NCI-H146 treated with DMSO at 0.1 percent for 48 hours (cell line): ENCODE data around the gene IFNGR1.
"Not testable (repeated sequence)": the region's sequence is repeated elsewhere in the genome, so short reads cannot be mapped to it uniquely, and the experiment has no call there.

Experiments used
- DNase-seq: peaks from one replicate; lab custom pipeline; 2025; ENCODE audit not compliant: unreplicated experiment; lab: John Stamatoyannopoulos, UW

Gene IFNGR1

DNA sequence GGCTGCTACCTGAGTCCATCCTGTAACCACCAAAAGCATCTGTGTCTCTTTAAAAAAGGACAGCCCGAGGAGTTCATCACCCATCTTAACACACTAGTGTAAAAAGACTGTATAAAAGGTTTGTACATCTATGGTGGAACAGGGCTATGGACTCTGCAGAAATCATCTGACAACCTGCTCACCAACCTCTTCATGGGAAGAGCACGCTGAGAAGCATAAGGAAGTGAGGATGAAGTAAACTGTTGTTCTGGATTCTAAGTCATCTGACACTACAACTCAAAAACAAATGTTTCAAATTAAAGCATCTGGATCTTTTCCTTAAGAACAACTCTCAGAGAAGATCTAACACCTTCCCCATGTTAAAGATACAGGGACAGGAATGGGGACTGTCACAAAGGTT lies 5.4 kb downstream of the IFNGR1 start:
- no peak for DNase-seq

DNA sequence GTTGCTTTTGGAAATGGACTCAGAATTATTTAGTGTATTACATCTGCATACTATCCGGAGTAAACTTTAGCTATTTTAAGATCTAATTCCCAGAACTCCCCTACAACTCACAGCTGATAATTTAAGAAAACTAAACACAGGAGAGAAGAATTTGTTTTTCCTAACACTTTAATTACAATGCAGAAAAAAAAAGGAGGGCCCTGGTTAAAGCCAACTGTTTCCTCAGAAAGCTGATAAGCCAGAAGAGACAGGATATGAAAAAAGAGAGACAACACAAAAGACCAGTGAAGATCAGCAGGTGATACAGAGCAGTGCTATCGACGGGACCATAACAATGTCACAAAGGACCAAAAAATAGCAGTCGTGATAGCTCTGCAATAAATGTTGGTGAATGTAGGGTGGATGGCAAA lies 5.8 kb downstream of the IFNGR1 start:
- DNase-seq, result no peak

DNA sequence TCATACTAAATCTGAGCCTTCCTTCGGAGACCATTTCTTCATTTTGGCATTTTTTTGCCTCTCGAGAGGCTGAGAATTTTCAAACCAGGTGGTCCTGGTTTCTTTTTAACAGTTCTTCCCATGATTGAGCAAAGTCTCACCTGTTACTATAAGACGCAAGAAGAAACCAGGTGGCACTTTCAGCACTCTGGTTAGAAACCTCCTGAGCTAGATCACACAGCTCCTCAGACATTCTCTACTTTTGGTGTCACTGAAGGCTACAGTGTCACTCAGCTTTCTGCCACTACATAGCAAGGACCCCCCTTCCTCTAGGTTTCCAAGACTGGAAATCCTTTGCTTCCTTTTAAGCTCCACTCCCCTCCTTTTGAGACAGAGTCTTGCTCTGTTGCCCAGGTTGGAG lies 7.3 kb downstream of the IFNGR1 start:
- DNase-seq, result no peak

DNA sequence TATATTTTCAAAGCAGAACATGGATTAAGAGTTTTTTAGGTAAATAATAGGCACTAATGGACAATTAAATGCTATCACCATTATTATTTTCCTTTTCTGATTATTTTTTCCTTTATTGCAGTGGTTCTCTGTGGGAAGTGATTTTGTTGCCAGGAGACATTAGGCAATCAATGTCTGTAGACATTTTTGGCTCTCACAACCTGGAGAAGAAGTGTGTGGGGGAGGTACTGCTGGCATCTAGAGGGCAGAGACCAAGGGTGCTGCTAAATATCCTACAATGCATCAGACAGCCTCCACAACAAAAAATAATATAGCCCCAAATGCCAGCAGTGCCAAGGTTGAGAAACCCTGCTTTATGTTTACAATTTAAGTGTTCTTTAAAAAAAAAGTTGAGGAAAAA lies 8.3 kb downstream of the IFNGR1 start:
- no peak for DNase-seq

DNA sequence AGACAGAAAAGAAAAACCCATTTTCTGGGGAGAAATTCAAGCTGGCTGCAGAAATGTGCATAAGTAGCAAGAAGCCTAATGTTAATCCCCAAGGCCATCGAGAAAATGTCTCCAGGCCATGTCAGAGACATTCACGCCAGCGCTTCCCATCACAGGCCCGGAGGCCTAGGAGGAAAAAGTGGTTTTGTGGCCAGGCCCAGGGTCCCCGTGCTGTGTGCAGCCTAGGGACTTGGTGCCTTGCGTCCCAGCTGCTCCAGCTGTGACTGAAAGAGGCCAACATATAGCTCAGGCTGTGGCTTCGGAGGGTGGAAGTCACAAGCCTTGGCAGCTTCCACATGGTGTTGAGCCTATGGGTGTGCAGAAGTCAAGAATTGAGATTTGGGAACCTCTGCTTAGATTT lies 10.9 kb downstream of the IFNGR1 start:
- DNase-seq, result no peak

DNA sequence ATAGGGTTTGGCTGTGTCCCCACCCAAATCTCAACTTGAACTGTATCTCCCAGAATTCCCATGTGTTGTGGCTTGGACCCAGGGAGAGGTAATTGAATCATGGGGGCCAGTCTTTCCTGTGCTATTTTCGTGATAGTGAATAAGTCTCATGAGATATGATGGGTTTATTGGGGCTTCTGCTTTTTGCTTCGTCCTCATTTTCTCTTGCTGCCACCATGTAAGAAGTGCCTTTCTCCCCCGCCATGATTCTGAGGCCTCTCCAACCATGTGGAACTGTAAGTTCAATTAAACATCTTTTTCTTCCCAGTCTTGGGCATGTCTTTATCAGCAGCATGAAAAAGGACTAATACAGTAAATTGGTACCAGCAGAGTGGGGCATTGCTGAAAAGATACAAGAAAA lies 11.7 kb downstream of the IFNGR1 start:
- not testable (repeated sequence) for DNase-seq

DNA sequence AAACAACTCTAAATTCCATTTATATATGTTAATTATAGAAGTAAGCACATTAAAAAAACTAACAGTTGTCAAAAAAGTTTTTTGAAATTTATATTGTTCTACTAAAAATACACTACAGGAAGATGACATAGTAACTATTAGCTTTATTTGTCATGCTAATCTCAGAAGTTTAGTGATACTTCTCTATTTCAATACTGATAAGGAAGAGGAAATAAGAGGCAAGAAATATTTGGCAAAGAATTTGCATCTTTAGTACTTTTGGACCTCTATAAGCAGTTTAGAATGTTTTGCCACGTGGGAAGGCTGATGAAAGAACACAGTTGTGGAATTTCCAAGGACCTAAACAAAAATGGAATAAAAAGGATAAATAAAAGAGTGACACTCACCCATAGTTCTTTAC lies 12.6 kb downstream of the IFNGR1 start:
- no peak for DNase-seq

DNA sequence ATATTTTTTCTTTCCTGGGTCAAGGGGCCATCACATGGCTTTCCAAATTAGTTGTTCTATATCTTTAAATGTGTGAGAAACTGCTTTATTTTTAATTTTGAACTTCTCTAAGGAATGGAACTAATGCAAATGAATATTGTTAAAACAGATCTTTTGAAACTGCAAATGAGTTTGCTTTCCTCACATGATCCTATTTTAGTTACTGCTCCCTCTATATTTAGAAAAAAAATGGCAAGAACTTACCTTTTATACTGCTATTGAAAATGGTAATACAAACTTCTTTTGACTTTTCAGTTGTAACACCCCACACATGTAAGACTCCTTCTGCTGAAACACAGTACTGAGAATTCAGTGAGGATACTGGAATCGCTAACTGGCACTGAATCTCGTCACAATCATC lies 15.9 kb downstream of the IFNGR1 start:
- DNase-seq, result no peak

DNA sequence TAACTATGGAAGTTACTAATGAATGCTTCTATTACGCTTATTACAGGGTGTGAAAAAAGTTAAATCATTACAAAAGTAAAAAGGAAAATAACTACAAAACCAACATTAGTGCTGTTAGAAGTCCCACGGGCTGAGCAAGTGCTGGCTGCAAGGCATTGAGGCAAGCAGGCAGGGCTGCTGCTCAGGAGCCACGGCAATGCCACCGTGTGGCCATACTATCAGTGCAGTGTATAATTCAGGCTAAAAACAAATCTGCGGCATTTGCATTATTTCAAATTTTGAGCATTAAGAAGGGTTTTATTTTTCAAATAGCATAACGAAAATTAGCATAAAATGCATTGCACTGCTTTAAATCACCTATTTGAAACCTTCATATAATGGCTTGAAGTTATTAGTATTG lies 17.1 kb downstream of the IFNGR1 start:
- DNase-seq, result no peak

DNA sequence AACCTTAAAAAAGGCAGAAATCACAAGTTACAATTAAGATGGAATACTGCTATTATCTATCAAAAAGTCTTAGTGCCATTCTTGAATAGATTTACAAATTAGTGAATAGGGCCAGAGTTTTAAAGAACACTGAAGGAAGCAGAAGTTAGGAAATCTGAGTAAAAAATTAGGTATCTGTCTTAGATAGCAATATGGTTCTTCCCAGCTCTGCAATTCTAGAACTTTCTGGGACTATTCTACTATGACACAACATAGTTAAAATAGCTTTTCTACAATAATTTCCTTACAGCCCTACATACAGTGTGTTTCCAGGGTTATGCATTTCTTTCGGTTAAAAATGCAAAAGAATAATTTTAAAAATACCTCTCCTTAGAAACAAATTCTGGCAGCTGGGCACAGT lies 18.2 kb downstream of the IFNGR1 start:
- no peak for DNase-seq

DNA sequence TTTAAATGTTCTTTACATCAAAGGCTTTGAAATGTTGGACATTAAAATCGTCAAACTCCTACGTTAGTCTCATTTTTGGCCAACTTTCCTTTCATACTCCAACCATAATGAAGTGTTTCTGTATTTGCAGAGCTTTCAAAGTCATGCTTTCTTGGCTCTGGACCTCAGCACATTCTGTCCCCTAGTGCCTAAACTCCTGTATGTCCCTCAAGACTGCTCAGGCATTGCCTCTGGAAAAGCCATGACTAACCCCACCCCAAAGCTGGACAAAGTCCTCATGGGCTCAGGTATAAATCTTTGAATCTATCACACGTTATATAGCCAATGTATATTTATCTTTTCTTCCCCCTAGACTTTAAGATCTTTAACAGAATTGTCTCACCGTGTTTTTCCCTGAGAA lies 18.9 kb downstream of the IFNGR1 start:
- no peak for DNase-seq

DNA sequence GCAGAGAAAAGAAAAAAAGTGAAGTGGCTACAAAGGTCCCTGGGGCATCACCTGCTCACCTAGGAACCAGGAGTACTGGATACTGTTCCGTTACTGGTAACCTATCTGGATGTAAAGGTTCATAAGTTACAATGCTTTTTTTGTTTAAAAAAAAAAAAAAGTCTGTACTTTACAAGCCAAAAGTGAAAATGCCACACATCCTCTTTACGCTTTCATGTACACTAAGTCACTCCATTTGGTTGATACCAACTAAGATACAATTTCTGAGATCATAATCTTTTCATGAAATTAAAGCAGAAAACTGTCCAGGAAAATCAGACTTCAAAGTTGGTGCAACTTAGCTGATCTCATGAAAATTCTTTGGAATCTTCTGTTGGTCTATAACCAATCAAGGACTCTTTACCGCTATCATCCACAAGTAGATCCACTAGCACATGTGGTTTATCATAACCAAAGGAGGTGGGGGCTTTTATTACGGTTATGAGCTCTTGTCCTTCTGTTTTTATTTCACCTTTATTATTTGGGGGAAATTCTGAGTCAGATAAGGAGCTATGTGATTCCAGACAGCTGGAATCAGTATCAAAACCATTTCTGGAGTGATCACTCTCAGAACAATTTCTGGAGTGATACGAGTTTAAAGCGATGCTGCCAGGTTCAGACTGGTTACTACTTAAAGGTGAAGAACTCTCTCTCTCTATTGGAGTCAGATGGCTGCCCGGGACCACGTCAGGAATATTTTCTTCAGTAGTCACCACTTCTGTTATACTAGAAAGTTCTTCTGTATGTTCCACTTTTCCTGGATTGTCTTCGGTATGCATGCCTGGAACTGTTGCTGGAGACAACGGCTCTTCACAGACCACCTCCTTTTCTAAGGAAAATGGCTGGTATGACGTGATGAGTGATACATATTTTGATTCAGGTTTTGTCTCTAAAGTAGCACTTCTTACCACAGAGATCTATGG lies 21.2 kb downstream of the IFNGR1 start:
- DNase-seq, result no peak

DNA sequence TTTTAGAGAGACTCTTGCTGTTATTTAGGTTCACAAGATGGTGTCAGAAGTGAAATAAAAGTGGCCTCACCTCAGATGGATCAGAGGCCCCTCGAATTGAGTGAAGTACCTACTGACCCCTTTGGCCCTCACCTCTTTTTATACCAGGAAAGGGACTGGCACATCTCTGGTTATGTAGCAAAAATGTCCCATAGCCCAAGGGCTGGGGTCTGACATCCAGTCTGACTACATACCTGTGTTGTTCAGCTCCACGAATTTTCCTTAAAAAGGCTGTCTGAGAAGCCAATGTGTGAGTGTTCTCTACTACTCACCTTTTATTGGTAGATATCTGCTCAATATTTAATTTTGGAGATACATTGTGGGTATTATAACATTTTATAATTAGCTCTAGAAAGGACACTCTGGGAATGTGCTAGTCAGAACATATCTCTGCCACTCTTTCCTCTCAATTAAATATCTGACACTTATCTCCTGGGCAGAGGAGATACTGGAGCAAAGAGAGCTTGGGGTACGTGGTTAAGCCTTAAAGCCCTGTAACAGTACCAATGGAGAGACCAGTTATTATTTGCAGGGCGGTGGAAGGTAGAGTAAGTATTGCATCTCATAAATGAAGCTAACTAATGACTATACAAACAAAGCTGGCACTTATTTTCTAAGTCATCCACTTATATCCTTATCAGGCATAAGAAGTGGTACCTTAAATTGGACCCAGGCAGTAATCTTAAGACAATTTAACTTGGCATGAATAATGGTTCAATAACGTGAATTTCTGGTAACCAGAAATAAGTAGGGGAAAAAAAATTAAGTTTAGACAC lies 25.7 kb downstream of the IFNGR1 start:
- no peak for DNase-seq

DNA sequence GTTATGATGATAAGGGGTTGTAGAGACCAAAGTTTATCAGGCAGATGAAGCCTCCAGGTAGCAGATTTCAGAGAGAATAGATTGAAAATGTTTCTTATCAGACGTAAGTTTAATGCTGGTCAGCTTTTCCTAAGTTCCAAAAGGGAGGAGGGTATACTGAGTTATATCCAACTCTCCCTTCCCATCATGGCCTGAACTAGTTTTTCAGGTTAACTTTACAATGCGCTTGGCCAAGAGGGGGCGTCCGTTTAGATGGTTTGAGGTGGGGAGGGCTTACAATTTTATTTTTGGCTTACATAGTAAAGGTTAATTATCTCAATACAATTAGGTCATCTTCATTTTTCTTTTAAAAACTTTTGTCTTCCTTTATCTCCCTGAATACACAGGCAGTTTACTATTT lies 26.4 kb downstream of the IFNGR1 start:
- no peak for DNase-seq

DNA sequence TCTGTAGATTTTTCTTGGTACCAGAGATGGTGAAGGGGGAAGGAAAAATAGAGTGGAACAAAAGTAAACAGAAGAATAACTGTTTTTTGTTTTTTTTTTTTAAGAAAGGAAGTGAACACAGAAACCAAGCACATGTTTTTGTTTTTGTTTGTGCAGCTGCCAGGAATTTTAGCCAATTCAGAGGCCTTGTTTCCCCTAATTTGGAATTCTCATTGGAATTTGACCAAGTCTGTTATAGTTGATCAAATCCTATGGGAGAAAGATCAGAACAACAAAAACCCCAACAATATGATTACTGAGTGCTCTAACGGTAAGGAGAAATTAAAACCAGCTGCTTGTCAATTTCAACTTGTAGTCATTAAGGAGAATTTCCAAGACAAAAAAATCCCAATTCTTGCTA lies 27.5 kb downstream of the IFNGR1 start:
- DNase-seq, result no peak

DNA sequence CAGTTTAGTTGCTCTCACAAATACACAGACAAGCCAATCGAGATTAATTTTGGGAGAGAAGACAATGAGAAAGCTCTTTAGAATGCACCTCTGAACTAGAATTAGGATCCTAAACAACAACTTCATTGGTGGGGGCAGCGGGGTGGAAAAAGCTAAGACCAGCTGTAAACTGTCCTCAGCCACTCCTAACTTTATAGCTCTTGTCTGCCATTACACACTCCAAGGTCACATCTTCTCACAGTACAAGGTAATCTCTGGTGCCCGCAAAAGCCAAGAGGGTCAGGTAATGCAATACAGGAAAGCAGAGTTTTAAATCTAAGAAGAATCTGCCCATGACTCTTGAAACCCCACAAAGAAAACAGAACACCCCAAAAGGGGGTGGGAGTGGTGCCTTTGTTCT lies 27.9 kb downstream of the IFNGR1 start:
- DNase-seq, result no peak

DNA sequence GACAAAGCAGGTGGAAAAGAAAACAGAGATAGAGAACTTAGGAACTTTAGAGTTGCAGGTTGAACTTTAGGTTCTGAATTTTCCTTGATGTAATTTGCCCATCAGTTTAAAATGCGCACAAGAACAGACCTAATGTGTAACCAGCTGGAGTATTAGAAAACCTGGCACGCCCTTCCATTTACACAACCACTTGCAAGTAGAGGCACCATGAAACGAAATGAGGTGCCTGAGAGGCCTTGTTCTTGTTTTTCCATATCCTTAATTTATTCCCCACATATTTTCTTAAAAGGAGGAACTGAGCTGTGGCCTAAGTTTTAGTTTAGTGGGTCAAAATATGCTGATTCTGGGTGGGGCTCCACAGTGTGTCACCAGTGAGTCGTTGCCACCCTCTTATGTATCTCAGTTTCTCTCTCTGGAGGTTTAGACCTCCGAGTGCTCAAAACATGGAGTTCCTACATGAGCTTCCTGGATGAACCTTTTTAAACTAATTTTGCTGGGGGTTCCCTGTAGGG lies 28.5 kb downstream of the IFNGR1 start:
- DNase-seq, result no peak

DNA sequence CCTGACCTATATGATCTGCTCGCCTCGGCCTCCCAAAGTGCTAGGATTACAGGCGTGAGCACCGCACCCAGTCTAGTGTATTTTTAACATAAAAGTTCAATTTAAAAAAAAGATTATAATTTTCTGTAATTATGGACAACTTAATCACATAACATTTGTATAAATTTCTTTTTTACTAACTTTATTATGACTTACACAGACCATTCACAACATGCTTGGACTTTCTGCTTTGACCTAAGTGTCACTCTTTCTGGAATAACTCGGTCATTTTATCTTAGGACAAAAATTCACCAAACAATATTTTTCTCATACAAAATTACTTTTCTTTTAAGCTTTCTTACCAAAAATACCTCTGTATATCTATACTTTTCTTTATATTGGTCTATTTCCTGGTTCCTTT lies 30.3 kb downstream of the IFNGR1 start:
- no peak for DNase-seq

DNA sequence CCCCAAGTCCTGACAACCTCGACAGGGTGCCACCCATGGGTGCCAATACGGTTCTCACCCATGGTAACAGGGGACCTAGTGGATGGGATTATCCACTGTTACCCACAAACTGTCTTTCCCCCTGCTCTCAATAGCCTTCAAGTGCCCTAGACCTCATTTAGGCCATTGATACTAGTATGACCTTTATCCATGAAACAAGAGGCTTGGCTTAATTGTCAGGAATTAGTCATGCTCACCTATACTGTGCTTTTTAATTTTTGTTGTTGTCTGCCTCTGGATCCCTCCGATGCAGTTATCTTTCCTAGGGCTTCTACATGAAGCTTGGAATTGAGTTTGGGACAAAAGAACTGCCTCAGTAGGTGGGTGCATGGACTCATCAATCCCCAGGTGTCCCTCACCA lies 33.9 kb downstream of the IFNGR1 start:
- DNase-seq, result no peak

DNA sequence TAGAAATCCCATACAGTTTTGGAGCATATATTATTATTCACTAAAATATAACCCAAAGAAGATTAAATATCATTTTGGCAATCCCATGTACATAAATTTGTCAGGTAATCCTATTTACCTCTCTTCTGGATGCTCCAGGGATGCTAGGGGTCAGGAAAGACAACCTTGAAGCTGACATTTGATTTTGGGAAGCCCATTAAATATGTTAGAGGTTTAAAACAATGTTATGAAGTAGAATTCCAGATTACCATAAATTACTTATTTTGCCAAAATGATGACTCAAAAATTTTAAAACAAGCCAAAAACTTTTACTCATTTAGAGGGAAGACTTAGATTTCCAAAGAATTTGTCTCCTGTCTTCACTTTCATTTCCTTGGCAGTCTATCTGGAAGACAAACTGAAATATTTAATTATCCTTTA lies 36.5 kb downstream of the IFNGR1 start:
- DNase-seq, result no peak

DNA sequence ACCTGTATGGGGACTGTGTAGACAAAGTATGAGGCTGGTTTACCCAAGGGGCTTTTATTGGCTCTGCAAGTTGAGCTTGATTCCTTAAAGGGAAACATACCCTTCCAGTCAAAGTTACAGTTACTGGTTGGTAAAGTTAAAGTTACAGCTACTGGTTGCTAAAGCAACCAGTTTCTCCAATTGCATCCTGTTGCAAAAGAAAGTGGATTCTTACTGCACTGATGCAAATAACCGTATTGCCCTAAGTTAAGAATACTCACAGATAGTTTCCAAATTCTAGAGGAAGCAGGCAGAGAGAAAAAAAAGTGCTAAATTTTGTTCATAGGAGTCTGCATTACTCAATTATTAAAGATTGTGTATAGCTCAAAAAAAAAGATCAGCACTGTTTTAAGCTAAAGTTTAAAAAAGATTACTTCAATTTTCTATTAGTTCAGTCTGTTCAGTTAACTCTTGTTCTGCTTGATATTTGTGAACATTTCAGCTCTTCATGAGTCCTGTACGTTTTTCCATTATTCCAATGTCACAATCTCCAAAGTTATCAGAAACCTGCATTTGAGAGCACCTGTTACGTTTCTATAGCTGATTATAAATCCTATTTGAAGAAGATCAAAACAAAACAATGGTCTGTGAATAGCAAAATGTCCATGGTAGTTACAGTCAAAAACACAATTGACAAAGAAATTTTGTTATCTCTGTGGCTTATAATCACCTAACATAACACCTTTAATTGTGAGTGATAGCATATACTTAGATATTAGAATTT lies 37.1 kb downstream of the IFNGR1 start:
- DNase-seq, result no peak
